Measurements from ENCODE around the gene NKD1.

The NKD1 gene

GRCh38 chr16:50679676-50680555, 131.7 kb downstream of the NKD1 start:
- H3K4me3 ChIP-seq (ENCODE audit: low read depth, low read length), result no peak overlapping the region
- ChIA-PET CTCF (interaction anchor here (10.4 kb wide), 1 partner anchor 14 kb away, joined by 98 read pairs; no protein-coding TSS in a partner anchor), POLR2A (no interaction called here)
- DNase-seq (ENCODE audit: low read depth, low spot score), result no peak
- TF ChIP-seq CTCF (IDR thresholded peaks at IDR 0.05; ENCODE audit: insufficient read depth, low read length, missing control alignments), result no peak

- CTCF ChIA-PET, result interaction anchor here (0.7 to 10.4 kb wide), 2 partner anchors 14 to 126 kb away, joined by 3 to 98 read pairs; no protein-coding TSS in a partner anchor
- DNase-seq (ENCODE audit: low read depth, low spot score), result no peak
- no peak overlapping the region for H3K4me3 ChIP-seq (ENCODE audit: low read depth, low read length)
- no peak for TF ChIP-seq CTCF (IDR thresholded peaks at IDR 0.05; ENCODE audit: insufficient read depth, low read length, missing control alignments)
- POLR2A ChIA-PET, result no interaction called here
Observed at GRCh38 chr16:50680556-50680893, 132.3 kb downstream of the NKD1 start.

- no peak within 1 kb of the TSS for H3K4me3 ChIP-seq (ENCODE audit: low read depth, low read length)
- TF ChIP-seq CTCF (IDR thresholded peaks at IDR 0.05; ENCODE audit: insufficient read depth, low read length, missing control alignments), result no peak
- DNase-seq (ENCODE audit: low read depth, low spot score), result no peak
- POLR2A ChIA-PET, result no interaction called here
- CTCF ChIA-PET, result interaction anchor here (0.7 to 10.4 kb wide), 2 partner anchors 15 to 125 kb away, joined by 3 to 98 read pairs; no protein-coding TSS in a partner anchor
Observed at GRCh38 chr16:50681021-50681885, 133.1 kb downstream of the NKD1 start, which contains the start of gene SNX20. TSS of gene SNX20 (minus strand) at chr16:50681312. CDS start at chr16:50677526, 3,786 bp downstream.

- no peak for DNase-seq (ENCODE audit: low read depth, low spot score)
- H3K4me3 ChIP-seq (ENCODE audit: low read depth, low read length), result no peak overlapping the region
- CTCF ChIA-PET, result no interaction called here
Observed at GRCh38 chr16:50683689-50684374, 135.6 kb downstream of the NKD1 start.

GRCh38 chr16:50684823-50685461, 136.7 kb downstream of the NKD1 start:
- no peak for DNase-seq (ENCODE audit: low read depth, low spot score)
- POLR2A ChIA-PET, result no interaction called here
- no peak overlapping the region for H3K4me3 ChIP-seq (ENCODE audit: low read depth, low read length)
- CTCF ChIA-PET, result interaction anchor here (0.6 to 1.7 kb wide), 3 partner anchors 13 to 121 kb away, joined by 3 to 7 read pairs (median 7); no protein-coding TSS in a partner anchor
- no peak for TF ChIP-seq CTCF (IDR thresholded peaks at IDR 0.05; ENCODE audit: insufficient read depth, low read length, missing control alignments)

More at GRCh38 chr16:50683689-50684374, 135.6 kb downstream of the NKD1 start:
- no peak for TF ChIP-seq CTCF (IDR thresholded peaks at IDR 0.05; ENCODE audit: insufficient read depth, low read length, missing control alignments)
- POLR2A ChIA-PET, result no interaction called here
